NCI-H2196 (cell line): Measurements from ENCODE around the gene CDK6.
"Not testable (repeated sequence)": the region's sequence is repeated elsewhere in the genome, so short reads cannot be mapped to it uniquely, and the experiment has no call there.

Experiments used
- DNase-seq: peaks from one replicate; lab custom pipeline; 2025; ENCODE audit not compliant: unreplicated experiment; lab: John Stamatoyannopoulos, UW

The CDK6 gene

DNA sequence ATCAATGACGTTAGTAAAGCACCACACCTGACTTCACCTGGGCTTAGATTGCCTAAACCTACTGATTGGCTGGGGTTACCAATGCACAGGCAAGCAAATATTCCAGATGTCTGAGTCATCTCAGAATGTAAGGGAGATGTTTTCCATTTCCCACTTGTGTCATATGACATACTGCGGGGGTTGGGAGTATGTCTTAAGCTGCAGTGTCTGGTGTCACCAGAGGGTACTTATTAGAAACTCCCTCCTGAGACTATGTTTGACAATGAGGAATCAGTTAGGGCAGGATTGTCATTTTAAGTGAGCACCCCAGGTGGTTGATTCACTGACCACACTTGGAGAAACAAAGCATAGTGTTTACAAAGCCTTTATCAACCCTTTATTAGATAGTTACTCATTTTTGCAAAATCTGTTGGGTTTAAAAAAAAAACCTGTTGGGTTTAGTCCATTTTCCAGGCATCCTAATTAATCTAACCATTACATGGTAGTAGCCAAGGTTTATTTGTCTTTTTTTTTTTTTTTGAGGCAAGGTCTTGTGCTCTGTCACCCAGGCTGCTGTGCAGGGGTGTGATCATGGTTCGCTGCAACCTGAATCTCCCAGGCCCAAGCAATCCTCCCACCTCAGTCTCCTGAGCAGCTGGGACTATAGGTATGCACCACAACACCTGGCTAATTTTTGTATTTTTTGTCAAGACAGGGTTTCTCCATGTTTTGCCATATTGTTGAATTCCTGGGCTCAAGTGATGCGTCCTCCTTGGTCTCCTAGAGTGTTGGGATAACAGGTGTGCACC is 72.5 kb downstream of the CDK6 start:
- peak; percentile 54 for DNase-seq

DNA sequence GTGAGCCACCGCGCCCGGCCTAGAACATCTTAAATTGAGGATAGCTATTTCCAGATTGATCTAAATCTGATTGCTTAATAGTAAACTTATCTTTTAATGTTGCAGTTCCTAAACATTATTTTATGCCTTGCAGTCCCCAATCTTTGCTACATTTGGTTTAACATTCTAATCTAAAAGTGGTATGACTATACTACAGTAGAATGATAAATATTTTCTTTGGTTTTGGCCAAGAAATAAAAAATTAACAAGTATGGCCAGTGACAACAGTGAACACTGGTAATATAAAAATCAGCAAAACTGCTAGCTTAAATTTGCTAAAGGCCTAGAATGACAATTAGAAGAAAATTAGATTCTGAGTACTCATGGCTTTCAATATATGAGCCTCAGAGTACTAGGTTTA is 73.5 kb downstream of the CDK6 start:
- DNase-seq: no peak

DNA sequence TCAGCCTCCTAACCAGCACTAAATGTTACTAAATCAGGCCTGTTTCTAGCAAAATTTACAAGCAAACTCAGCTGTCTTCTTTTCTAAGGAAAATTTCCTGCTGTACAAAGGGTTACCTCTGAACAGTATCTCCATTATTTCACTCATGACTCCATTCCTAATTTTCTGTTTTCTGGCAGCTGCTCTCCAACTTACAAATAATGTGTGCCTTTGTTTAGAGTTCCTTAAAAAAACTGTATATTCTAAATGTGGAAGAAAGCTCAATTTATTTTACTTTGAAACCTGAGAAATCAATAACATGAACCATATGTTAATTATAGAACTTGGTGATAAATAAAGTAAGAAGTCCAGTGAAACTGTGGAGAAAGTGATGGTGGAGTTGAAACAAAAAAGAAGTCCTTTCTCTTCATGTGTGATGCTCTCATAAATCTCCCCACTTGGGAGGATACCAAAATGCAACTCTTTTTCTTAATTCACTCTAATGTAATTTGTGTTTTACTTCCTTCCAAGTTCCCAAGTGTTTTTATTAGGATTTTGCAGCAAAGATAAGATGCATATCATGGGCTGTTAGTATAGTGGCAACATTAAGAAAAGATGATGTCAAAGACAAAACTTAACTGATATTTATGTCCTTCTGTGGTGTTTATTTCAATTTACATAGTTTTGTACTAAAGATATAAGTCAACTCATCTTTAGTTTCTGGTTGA is 74.8 kb downstream of the CDK6 start:
- no peak for DNase-seq

DNA sequence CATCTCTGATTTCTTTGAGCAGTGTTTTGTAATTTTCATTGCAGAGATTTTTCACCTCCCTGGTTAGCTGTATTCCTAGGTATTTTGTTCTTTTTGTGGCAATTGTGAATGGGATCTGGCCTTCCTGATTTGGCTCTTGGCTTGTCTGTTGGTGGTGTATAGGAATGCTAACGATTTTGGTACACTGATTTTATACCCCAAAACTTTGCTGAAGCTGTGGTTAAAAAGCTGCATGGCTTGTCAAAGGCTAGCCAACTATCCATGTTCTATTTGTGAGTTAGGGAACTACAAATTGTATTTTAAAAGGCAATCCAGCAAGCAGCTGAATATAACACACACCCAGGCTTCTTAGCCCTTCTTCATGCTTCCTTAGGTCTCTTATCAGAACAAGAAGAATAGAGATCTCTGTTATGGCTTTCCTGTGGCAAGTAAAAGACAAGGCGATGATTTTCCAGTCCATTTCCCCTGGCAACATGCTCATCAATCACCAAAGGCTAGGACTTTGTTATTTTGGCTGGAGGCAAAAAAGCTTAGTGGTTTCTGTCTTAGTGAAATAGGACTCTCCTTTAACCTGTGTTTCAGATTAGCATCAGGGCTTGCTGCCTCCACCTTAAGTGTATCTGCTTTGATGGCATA is 77.5 kb downstream of the CDK6 start:
- DNase-seq: no peak

DNA sequence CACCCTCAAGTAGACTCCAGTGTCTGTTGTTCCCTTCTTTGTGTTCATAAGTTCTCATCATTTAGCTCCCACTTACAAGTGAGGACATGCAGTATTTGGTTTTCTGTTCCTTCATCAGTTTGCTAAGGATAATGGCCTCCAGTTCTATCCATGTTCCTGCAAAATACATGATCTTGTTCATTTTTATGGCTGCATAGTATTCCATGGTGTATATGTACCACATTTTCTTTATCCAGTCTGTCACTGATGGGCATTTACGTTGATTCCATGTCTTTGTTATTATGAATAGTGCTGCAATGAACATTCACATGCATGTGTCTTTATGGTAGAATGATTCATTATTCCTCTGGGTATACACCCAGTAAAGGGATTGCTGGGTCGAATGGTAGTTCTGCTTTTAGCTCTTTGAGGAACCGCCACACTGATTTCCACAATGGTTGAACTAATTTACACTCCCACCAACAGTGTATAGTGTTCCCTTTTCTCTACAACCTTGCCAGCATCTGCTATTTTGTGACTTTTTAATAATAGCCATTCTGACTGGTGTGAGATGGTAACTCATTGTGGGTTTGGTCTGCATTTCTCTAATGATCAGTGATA is 79.0 kb downstream of the CDK6 start:
- not testable (repeated sequence) for DNase-seq

DNA sequence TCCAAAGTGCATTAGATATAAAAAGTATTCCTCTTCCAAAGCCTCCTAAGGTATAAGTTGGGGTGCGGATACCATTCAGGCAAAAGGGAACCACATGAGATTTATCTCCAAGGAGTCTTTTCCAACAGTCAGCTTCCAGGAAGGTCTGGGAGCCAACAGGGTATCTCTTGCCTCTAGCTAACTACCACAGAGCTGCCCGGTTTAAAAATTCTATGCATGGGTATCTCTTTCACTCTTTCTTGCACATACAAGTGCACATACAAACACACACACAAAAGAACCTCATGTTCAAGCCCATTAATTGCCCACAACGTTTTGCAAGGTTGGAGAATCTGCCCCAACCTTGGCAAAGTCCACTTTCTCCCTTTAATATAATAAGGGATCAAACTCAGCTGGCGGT is 80.7 kb downstream of the CDK6 start:
- no peak for DNase-seq

DNA sequence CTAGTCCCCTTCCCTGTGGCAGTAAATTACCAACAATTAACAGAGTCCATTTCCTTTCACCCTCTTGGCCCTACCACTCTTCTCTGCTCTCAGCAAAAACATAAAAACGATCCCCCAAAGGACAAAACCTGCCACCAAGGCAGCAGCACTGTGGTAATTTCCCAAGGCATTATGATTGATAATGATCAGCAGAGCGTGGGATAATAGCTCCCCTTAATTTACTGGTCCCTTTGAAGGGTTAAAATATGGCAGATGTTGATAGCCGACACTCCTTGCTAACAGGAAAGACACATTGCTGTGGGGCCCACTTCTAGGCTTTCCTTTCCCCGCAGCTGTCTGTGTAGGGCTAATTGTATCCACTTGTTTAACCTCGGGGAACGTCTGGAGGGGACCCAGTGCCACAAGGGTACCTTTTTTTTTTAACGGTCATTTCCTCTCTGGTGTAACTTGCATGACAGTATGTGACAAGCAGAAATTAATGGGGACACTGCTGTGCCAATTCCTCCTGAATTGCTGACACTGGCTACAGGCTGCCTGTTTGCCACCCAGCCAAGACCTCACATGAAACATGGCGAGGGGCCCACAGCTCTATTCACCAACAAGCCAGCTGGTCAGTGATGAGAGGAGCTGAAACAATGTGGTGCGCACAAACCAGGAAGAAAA is 81.3 kb downstream of the CDK6 start:
- no peak for DNase-seq

DNA sequence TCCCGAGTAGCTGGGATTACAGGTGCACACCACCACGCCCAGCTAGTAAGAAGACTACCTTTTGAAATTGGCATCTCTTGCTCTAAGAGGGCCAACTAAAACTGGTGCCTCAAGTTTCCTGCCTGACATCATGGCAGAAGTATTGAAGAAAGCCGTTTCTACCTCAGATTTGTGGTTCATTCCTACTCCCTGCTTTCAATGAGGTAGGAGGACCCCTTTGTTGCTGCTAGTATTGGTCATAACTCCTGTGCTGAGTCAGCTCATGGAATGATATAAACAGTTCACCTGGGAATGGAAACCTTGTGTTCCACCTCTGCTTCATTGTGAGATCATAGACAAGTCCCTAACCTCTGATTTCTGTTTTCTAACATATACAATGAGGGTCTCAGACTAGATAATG is 82.8 kb downstream of the CDK6 start:
- no peak for DNase-seq

DNA sequence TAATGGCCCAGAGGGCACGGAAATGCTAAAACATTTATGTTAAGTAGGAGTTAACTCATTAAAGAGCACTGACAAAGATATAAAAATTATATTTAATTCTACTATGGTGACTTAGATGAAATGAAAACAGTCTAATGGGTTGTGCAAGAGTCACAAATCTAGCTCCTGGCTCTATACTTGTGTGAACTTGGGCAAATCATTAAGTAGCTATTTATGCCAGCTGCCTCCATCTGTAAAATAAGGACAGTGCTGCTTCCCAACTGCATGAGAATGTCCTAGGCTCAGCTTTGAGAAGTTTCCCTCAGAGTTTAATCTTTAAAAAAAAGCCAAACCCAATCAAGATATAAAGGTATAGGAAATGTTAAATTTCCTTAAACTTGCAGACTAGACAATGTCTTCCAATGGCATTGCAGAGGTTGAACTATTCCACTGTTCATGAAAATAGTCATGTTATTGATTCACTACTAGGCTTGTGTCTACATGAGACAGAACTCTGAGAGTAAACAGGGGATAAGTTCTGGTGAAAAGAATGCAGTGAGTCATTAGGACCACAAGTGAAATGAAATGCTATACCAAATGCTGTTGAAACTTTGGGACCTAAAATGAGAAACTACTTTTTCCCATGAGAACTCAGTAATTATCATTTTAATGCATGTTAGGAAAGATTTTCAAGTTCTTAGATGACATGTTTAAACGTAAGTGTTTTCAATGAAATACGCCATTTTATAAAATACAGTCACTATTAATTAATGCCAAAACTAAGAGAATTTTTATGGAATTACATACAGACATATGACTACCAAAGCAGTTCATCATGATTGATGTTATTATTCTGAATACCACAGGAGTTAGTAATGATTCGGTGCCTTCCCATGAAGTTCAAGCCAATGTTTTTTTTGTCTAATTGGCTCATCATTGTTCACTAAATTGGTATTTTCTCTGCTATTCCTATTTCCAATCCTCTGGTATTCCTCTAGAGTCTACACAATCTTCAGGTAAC is 84.2 kb downstream of the CDK6 start:
- DNase-seq: no peak

DNA sequence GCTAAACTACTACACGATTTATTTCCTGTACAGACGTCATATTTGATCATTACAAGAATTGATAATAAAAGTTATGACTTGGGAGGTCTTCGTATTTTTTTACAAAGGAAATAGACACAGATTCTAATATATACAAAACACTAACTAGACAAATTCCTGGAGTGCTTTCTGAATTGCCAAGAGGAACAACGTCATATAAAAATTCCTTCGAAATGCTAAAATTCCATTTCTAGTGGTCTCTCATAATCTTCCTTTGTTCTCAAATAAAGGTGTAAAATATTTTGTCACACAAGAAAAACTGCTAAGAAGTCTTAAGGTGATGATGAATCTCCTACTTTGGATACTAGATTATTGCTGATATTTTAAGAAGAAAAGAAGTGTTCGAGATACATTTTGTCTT is 85.4 kb downstream of the CDK6 start:
- no peak for DNase-seq

DNA sequence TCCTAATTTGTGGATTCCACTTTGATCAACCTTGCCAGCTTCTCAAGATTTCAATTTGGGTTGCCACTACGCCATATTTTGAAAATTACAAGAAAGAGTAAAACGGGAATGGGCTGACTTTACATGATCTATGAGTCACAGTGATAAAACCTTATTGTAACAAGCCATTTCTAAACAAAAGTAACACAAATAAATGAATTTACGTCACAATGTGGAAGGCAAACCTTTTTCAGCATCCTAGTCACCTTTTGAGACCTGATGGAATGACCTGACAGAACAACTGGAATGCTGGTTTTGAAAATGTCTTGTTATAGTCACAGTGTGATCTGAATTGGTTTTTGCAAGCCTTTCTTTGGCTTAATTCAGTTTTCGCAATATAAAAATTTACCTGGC is 85.9 kb downstream of the CDK6 start:
- no peak for DNase-seq

DNA sequence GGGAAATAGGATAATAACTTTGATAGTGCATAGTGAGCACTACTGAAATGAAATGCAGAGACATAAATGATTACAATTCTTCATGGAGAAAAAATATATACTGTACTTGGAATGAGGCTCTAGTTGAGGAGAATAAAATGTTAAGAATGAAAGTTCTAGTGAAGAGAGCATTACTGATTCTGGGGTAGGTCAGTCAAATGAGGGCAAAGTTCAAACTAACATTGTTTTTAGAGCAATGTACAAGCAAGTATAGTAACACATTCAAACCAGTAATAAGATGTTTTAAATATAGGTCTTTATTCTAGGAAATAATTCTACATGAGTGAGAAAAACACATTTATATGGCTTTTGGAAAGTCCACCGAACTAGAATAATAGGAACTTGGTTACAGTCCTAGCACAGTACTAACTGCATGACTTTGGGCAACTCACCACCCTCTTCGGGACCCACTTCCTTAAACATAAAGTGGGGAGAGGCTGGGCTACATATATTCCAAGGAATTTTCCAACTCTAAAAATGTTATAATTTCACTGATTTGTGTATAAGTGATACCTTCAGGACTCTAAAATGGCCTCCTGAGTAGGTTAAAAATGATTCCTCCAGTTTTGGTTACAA is 86.4 kb downstream of the CDK6 start:
- no peak for DNase-seq

DNA sequence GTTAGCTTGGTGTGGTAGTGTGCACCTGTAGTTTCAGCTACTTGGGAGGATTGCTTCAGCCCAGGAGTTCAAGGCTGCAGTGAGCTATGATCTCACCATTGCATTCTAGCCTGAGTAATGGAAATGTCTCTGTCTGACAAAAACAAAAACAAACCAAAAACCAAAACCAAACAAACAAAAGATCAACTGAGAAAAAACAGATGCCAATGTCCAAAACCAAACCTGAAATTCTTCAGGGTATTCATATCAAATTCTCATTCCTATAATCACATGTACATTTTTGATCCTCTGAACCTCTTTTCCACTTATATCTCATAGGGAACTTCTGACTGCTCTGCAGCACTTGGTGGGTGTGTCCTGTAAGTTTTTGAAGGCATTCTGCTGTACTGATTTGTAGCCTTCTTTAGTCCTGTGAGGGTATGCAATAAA is 87.0 kb downstream of the CDK6 start:
- DNase-seq: no peak

DNA sequence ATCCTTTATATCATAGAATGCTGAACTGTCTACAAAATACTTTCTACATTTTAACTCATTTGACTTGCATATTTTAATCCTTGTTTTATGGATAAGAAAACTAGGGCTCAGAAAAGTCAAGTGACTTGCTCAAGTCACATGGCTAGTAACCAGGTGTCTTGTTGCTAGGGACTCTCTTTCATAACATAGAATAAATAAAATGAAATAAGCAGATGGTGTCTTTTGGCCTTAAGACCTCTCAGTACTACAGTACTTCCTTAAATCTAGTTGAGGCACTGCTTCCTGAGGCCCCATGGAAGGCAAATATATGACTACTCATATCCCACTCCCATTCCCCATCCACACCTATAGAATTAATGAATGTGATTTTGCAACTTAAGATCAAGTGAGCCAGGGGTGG is 87.9 kb downstream of the CDK6 start:
- DNase-seq: no peak

DNA sequence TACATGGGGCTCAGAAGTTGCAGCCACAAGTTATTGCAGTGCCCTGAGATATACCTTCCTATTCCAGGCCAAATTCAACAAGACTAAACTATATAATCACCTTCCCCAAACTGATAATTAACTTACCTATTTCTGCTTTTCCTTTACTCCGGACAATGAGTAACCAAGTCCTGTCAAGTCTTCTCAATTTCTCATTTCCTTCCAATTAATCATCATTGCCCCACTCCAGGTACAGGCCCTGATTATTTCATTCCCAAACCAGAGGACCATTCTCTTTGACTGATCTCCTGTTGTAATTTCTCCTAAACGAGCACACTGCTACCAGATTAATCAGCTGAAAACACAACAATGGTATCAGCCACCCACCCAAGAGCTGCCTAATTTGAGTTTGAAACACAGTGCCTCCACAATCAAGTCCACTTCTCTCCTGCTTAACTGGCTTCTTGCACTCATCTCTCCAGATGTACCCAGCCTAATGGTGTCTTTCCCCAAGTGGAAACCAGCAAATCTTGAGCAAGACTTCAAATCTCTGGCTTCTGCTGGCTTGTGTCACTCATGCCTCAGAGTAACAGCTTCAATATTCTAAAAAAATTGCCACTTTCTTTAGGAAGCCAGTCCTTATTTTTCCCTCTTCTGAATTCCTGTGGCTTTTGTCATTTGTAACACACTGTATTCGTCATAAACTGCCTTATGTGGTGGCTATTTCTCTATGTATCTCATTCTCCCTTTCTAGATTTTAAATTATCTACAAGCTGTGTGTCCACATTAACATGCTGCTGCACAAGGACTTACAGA is 89.1 kb downstream of the CDK6 start:
- no peak for DNase-seq

DNA sequence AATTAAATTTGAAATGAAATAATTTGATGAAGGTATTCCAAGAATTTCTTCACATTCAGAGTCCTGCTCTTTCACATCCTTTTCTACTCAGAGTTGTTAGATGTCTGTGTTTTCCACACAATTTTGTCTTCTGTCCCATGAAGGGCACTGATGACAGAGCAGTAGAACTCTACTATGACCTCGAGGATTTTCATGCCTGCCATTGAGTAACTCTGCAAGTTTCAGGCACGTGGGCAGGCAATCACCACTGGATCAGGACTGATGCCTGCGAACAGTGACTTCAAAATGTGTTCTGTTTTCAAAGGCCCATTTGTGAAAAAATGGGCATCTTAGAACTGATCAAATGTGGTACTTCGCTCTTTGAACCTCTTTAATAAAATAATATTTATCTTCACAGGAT is 91.1 kb downstream of the CDK6 start:
- DNase-seq: no peak

DNA sequence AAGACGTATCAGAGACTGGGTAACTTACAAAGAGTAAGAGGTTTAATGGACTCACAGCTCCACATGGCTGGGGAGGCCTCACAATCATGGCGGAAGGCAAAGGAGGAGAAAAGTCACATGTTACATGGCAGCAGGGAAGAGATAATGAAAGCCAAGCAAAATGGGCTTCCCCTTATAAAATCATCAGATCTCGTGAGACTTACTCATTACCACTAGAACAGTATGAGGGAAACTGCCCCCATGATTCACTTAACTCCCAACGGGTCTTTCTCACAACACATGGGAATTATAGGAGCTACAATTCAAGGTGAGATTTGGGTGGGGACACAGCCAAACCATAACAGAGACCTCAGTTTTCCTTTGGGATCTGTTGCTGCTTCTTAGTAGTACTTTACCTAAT is 92.2 kb downstream of the CDK6 start:
- DNase-seq: not testable (repeated sequence)

DNA sequence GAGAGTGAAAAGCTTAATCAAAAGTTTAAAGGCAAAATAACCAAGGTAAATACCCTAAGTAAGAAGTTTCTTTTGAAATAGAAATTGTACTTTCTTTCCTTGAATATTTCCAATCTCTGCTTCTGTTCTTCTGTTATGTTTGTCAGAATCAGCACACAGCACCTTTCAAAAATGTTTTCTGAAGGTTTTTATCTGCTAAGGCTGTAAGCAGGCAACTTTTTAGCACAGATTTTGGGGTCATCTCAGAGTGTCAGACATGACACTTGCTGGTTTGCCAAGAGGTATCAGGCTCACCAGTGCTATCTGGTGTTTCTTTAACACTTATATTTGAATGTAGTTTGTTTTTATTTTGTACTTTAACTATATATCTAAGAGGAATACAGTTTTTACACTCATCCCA is 94.2 kb downstream of the CDK6 start:
- no peak for DNase-seq

DNA sequence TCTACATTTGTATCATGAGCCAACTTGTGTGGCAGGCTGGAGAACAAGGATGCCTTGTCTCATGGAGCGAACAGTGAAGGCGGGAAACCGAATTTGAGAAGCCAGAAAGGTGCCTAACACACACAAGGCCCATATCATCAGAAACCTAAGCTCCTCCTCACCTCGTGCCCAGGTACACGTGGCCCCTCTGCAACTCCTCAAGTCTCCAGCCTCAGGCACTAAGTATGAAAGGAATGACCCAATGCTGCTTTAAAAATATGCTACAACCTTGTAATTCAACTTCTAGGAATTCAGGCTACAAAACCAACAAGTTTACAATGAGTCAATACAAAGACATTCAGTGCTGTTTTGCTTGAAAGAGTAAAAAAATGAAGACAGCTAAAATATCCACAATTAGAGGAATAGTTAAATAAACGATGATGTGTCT is 95.7 kb downstream of the CDK6 start:
- no peak for DNase-seq
